Measurements from ENCODE around the gene ZDHHC13.

DNA sequence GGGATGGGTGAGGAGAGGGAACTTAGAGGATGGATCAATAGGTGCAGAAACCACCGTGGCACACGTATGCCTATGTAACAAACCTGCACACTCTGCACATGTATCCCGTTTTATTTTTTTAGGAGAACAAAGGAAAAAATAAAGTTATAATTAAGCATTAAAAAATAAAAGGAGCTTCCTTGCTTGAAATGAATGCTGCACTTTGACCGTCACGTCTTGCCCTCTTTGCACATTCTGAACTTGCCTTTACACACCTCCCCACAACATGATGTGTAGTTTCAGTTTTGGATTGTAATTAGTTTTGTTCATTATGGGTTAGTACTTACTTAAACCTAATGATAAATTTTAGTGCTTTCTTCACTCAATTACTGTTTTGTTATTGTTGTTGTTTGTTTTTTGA lies 87.9 kb downstream of the ZDHHC13 start:
- TF ChIP-seq POLR2A (IDR thresholded peaks at IDR 0.05), result no peak
- TF ChIP-seq, protein P1, sequence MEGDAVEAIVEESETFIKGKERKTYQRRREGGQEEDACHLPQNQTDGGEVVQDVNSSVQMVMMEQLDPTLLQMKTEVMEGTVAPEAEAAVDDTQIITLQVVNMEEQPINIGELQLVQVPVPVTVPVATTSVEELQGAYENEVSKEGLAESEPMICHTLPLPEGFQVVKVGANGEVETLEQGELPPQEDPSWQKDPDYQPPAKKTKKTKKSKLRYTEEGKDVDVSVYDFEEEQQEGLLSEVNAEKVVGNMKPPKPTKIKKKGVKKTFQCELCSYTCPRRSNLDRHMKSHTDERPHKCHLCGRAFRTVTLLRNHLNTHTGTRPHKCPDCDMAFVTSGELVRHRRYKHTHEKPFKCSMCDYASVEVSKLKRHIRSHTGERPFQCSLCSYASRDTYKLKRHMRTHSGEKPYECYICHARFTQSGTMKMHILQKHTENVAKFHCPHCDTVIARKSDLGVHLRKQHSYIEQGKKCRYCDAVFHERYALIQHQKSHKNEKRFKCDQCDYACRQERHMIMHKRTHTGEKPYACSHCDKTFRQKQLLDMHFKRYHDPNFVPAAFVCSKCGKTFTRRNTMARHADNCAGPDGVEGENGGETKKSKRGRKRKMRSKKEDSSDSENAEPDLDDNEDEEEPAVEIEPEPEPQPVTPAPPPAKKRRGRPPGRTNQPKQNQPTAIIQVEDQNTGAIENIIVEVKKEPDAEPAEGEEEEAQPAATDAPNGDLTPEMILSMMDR (IDR thresholded peaks at IDR 0.05), result no peak
- no peak for TF ChIP-seq POLR2AphosphoS5 (IDR thresholded peaks at IDR 0.05)
